Esophagus squamous epithelium (tissue), 4 donors: Measurements from ENCODE around the gene RGS6.

ENCODE experiments used
- CTCF ChIP-seq, 6 experiments: fragments of 450-650 bp in 4 of 6; fragments of 200-600 bp in 2 of 6; sonication (generic) in 2 of 6; IDR thresholded peaks; one replicate each; pipeline ENCODE4 v1.5.1; 2016 to 2019; ENCODE audit warnings: antibody characterized with exemption in 6 of 6, mild to moderate bottlenecking in 4 of 6, moderate library complexity in 4 of 6
- POLR2A ChIP-seq, 4 donors: fragments of 450-650 bp; IDR thresholded peaks; one replicate each; pipeline ENCODE4 v1.6.1; 2017; ENCODE audit warnings: antibody characterized with exemption in 4 of 4, mild to moderate bottlenecking in 4 of 4, moderate library complexity in 3 of 4

- no peak for TF ChIP-seq CTCF (IDR thresholded peaks at IDR 0.05)
- no peak for TF ChIP-seq POLR2A (IDR thresholded peaks at IDR 0.05)
Observed at GRCh38 chr14:72215080-72215479, 282.9 kb downstream of the RGS6 start.
